ENCODE data around the gene VPS33A. TPM values are rescaled to one million over a fixed set of nuclear protein-coding genes. Genes with fewer than 3 reads are reported as not detected.

Gene VPS33A
- total and polyA plus RNA-seq, 10 of the 15 experiments (the other 5 are each of a cell fraction or from before 2014, with no cell fraction given), result 7.7 to 33.6 (median 21.6) TPM

DNA sequence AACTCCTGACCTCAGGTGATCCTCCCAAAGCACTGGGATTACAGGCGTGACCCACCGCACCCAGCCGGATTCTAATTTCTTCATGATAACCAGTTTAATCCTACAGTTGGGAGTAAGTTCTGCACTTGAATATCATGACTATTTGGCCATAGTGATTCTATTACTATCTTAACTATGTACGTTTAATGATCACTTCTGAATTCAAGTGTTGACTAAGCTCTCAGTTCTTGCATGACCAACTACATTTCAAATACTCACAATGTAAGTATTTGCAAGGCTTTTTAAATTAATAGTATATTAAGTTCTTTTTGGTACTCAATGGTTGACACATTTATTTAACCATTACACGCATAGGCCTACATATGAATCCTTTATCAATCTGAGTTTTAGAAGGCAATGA is 17.4 kb upstream of the VPS33A start:
- Histone ChIP-seq H3K9ac (ENCODE audit: control insufficient read depth, insufficient read depth, low read length) (no peak overlapping the region), H3K27ac (ENCODE audit: control insufficient read depth, insufficient read depth) (no peak overlapping the region), H3K36me3 (ENCODE audit: control insufficient read depth in 2 of 2, insufficient read depth in 2 of 2, low read length in 1 of 2) (peaks cover 2 to 5% of the 10 kb centered on the region in 2 experiments; a peak in 3 of 4 replicates), H3K4me1 (ENCODE audit: control insufficient read depth, insufficient read depth, low read length) (peaks cover 9% of the 10 kb centered on the region), H4K20me1 (ENCODE audit: control insufficient read depth, insufficient read depth) (no peaks in the 10 kb centered on the region), H2AFZ (ENCODE audit: control insufficient read depth, low read depth, low read length) (no peak overlapping the region), H3K4me2 (ENCODE audit: control insufficient read depth, insufficient read depth) (no peak overlapping the region), H3K27me3 (replicated peaks in 1 of 2; ENCODE audit: control insufficient read depth in 2 of 2, insufficient read depth in 2 of 2, low read length in 1 of 2) (no peaks in the 10 kb centered on the region), H3K79me2 (ENCODE audit: control insufficient read depth, insufficient read depth, low read length) (no peaks in the 10 kb centered on the region), H3K9me3 (replicated peaks; ENCODE audit: control insufficient read depth, insufficient read depth, low read length) (no peaks in the 10 kb centered on the region), H3K4me3 (no peak overlapping the region)
- no TSS peak for BruUV-seq (replicated peaks)
- no peak for FAIRE-seq
- ChIA-PET CTCF (no interaction called here), POLR2A (no interaction called here), SMC1A (ENCODE audit: uncharacterized antibody, unreplicated experiment) (no interaction called here), RAD21 (ENCODE audit: unreplicated experiment) (no interaction called here)
- TF ChIP-seq RCOR1 (conservative IDR thresholded peaks at IDR 0.05; ENCODE audit: low read depth, low read length) (no peak), NFXL1 (IDR thresholded peaks at IDR 0.05; ENCODE audit: borderline replicate concordance) (no peak), SKIL (IDR thresholded peaks at IDR 0.05; ENCODE audit: low read depth, poor library complexity, severe bottlenecking) (no peak), CEBPB (IDR thresholded peaks at IDR 0.05; ENCODE audit: borderline replicate concordance in 1 of 2, low read depth in 2 of 2, low read length in 2 of 2) (no peak), IRF4 (IDR thresholded peaks at IDR 0.05; ENCODE audit: low read depth, low read length) (no peak), SREBF1 (IDR thresholded peaks at IDR 0.05; ENCODE audit: low read length) (no peak), HSF1 (IDR thresholded peaks at IDR 0.05; ENCODE audit: low read depth, low read length) (no peak)
- TF ChIP-seq, protein P1, sequence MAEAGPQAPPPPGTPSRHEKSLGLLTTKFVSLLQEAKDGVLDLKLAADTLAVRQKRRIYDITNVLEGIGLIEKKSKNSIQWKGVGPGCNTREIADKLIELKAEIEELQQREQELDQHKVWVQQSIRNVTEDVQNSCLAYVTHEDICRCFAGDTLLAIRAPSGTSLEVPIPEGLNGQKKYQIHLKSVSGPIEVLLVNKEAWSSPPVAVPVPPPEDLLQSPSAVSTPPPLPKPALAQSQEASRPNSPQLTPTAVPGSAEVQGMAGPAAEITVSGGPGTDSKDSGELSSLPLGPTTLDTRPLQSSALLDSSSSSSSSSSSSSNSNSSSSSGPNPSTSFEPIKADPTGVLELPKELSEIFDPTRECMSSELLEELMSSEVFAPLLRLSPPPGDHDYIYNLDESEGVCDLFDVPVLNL (IDR thresholded peaks at IDR 0.05; ENCODE audit: low read depth, low read length), result no peak
- TF ChIP-seq, protein P2, sequence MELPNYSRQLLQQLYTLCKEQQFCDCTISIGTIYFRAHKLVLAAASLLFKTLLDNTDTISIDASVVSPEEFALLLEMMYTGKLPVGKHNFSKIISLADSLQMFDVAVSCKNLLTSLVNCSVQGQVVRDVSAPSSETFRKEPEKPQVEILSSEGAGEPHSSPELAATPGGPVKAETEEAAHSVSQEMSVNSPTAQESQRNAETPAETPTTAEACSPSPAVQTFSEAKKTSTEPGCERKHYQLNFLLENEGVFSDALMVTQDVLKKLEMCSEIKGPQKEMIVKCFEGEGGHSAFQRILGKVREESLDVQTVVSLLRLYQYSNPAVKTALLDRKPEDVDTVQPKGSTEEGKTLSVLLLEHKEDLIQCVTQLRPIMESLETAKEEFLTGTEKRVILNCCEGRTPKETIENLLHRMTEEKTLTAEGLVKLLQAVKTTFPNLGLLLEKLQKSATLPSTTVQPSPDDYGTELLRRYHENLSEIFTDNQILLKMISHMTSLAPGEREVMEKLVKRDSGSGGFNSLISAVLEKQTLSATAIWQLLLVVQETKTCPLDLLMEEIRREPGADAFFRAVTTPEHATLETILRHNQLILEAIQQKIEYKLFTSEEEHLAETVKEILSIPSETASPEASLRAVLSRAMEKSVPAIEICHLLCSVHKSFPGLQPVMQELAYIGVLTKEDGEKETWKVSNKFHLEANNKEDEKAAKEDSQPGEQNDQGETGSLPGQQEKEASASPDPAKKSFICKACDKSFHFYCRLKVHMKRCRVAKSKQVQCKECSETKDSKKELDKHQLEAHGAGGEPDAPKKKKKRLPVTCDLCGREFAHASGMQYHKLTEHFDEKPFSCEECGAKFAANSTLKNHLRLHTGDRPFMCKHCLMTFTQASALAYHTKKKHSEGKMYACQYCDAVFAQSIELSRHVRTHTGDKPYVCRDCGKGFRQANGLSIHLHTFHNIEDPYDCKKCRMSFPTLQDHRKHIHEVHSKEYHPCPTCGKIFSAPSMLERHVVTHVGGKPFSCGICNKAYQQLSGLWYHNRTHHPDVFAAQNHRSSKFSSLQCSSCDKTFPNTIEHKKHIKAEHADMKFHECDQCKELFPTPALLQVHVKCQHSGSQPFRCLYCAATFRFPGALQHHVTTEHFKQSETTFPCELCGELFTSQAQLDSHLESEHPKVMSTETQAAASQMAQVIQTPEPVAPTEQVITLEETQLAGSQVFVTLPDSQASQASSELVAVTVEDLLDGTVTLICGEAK (IDR thresholded peaks at IDR 0.05; ENCODE audit: borderline replicate concordance), result no peak
- no peak for DNase-seq (ENCODE audit: low read depth, low spot score)
- ATAC-seq, result no peak
- WGBS (ENCODE audit: insufficient coverage, insufficient replicate concordance, low lambda C conversion rate, missing lambda C conversion rate), result 83% methylated on average over 5 of the region's 5 CpGs
- in situ Hi-C loops (cut with MboI), result no loop called here
- intact Hi-C loops (cut with micrococcal nuclease; ENCODE audit: unreplicated experiment), result no loop called here
